MM.1S (cell line): ENCODE results near the gene XRCC5.

Source experiments
- DNase-seq: peaks from one replicate; pipeline ENCODE4 v3.0.0-alpha.2; 2015
- H2AFZ ChIP-seq: fragments of 300-600 bp; sonication (generic); 2 replicates; pipeline ENCODE4 v1.6.0; 2016; ENCODE audit warnings: antibody characterized with exemption, low read length
- H3F3A ChIP-seq: fragments of 300-600 bp; sonication (generic); 2 replicates; pipeline ENCODE4 v1.6.1; 2016; ENCODE audit warnings: mild to moderate bottlenecking, antibody characterized with exemption, low read length, moderate library complexity, mixed read lengths; ENCODE audit not compliant: insufficient read depth
- H3K27ac ChIP-seq: fragments of 300-600 bp; sonication (generic); 2 replicates; pipeline ENCODE4 v1.5.1; 2016; ENCODE audit warnings: mild to moderate bottlenecking, low read length
- H3K27me3 ChIP-seq: fragments of 300-600 bp; sonication (generic); replicated peaks from 2 replicates; pipeline ENCODE4 v1.6.0; 2016; ENCODE audit warnings: low read length; ENCODE audit not compliant: insufficient read depth
- H3K36me3 ChIP-seq: fragments of 300-600 bp; sonication (generic); replicated peaks from 2 replicates; pipeline ENCODE4 v1.6.1; 2016; ENCODE audit warnings: mild to moderate bottlenecking, low read length, mixed read lengths; ENCODE audit not compliant: insufficient read depth
- H3K4me1 ChIP-seq: fragments of 300-600 bp; sonication (generic); 2 replicates; pipeline ENCODE4 v1.6.1; 2016; ENCODE audit warnings: low read length, mixed read lengths
- H3K4me2 ChIP-seq: fragments of 300-600 bp; sonication (generic); 2 replicates; pipeline ENCODE4 v1.6.0; 2016; ENCODE audit warnings: low read depth, low read length
- H3K4me3 ChIP-seq: fragments of 300-600 bp; sonication (generic); 2 replicates; pipeline ENCODE4 v1.5.1; 2016; ENCODE audit warnings: low read length, mixed read lengths
- H3K79me2 ChIP-seq: fragments of 300-600 bp; sonication (generic); 2 replicates; pipeline ENCODE4 v1.6.1; 2016; ENCODE audit warnings: mixed run types, low read length, mixed read lengths
- H3K9ac ChIP-seq: fragments of 300-600 bp; sonication (generic); 2 replicates; pipeline ENCODE4 v1.6.1; 2016; ENCODE audit warnings: low read length, mixed read lengths
- H3K9me2 ChIP-seq: fragments of 300-600 bp; sonication (generic); replicated peaks from 2 replicates; pipeline ENCODE4 v1.6.1; 2016; ENCODE audit warnings: mild to moderate bottlenecking, low read length, mixed read lengths; ENCODE audit not compliant: insufficient read depth
- H3K9me3 ChIP-seq: fragments of 300-600 bp; sonication (generic); replicated peaks from 2 replicates; pipeline ENCODE4 v1.6.1; 2016; ENCODE audit warnings: mild to moderate bottlenecking, low read length, mixed read lengths; ENCODE audit not compliant: insufficient read depth
- H4K20me1 ChIP-seq: fragments of 300-600 bp; sonication (generic); 2 replicates; pipeline ENCODE4 v1.6.1; 2016; ENCODE audit warnings: mild to moderate bottlenecking, low read length, moderate library complexity, mixed read lengths; ENCODE audit not compliant: insufficient read depth
- EZH2 ChIP-seq: fragments of 300-600 bp; sonication (generic); optimal IDR thresholded peaks from 2 replicates; pipeline ENCODE3; 2017; ENCODE audit warnings: low read depth, mild to moderate bottlenecking, antibody characterized with exemption, low read length, mixed read lengths
- EZH2phosphoT487 ChIP-seq: fragments of 300-600 bp; sonication (generic); IDR thresholded peaks from 2 replicates; pipeline ENCODE4 v1.6.1; 2018; ENCODE audit warnings: antibody characterized with exemption, low read length
- TF ChIP-seq, protein P1 (sequence below): fragments of 300-600 bp; sonication (generic); IDR thresholded peaks from 2 replicates; pipeline ENCODE4 v1.5.1; 2016; ENCODE audit warnings: antibody characterized with exemption, low read length, mixed read lengths

The XRCC5 gene

DNA sequence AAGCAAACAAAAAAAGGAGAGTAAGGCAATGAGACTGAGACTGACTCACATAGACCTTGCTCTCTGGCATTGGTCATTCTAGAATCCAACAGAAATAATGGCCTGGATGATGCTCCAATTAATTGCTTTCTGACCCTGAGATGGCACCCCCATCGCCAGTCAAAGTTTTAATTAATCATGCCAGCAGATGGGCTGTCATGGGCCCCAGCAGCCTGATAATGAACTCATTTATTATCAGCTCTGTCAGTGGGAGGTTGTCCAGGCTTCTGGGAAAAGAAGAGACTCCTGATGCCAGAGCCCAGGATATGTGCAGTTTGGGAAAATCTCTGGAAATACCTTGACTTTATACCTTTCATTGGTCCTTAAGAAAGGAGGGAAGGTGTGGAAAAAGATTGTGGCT is 115.2 kb downstream of the XRCC5 start:
- TF ChIP-seq, protein P1, sequence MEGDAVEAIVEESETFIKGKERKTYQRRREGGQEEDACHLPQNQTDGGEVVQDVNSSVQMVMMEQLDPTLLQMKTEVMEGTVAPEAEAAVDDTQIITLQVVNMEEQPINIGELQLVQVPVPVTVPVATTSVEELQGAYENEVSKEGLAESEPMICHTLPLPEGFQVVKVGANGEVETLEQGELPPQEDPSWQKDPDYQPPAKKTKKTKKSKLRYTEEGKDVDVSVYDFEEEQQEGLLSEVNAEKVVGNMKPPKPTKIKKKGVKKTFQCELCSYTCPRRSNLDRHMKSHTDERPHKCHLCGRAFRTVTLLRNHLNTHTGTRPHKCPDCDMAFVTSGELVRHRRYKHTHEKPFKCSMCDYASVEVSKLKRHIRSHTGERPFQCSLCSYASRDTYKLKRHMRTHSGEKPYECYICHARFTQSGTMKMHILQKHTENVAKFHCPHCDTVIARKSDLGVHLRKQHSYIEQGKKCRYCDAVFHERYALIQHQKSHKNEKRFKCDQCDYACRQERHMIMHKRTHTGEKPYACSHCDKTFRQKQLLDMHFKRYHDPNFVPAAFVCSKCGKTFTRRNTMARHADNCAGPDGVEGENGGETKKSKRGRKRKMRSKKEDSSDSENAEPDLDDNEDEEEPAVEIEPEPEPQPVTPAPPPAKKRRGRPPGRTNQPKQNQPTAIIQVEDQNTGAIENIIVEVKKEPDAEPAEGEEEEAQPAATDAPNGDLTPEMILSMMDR: no peak
- TF ChIP-seq EZH2phosphoT487 (no peak), EZH2 (no peak)
- Histone ChIP-seq H3K4me3 (no peak overlapping the region), H3K27me3 (no peaks in the 10 kb centered on the region), H3K4me2 (no peak overlapping the region), H4K20me1 (no peaks in the 10 kb centered on the region), H3K4me1 (peaks cover 48% of the 10 kb centered on the region), H3K27ac (no peak overlapping the region), H3K9me2 (no peaks in the 10 kb centered on the region), H3K9me3 (no peaks in the 10 kb centered on the region), H3K36me3 (no peaks in the 10 kb centered on the region), H2AFZ (no peak overlapping the region), H3F3A (peaks cover 39% of the 10 kb centered on the region), H3K9ac (no peak overlapping the region), H3K79me2 (peaks cover 8% of the 10 kb centered on the region)
- DNase-seq: no peak

- Histone ChIP-seq H3K27me3 (no peaks in the 10 kb centered on the region), H2AFZ (no peak overlapping the region), H3K4me3 (no peak overlapping the region), H3K36me3 (no peaks in the 10 kb centered on the region), H3K4me2 (no peak overlapping the region), H3K4me1 (no peaks in the 10 kb centered on the region), H3K9me2 (no peaks in the 10 kb centered on the region), H3K9ac (no peak overlapping the region), H4K20me1 (no peaks in the 10 kb centered on the region), H3K9me3 (no peaks in the 10 kb centered on the region), H3F3A (no peaks in the 10 kb centered on the region), H3K79me2 (no peaks in the 10 kb centered on the region), H3K27ac (no peak overlapping the region)
- TF ChIP-seq EZH2 (no peak), EZH2phosphoT487 (no peak)
- TF ChIP-seq, protein P1: no peak
- no peak for DNase-seq
Observed at GRCh38 chr2:216229277-216229914, 120.2 kb downstream of the XRCC5 start.

DNA sequence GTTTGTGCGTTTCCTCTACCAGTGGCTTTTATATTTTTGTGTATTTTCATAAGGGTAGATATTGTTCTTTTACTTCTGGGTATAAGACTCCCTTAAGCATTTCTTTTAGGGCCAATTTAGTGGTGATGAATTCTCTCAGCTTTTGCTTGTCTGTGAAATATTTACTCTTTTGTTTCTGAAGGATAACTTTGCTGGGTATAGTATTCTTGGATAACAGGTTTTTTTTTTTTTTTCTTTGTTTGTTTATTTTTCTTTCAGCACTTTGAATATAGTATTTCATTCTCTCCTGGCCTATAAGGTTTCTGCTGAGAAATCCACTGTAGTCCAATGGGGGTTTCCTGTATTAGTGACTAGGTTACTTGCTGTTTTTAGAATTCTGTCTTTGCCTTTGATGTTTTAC is 122.7 kb downstream of the XRCC5 start:
- Histone ChIP-seq H3K4me3 (no peak overlapping the region), H3K9me2 (no peaks in the 10 kb centered on the region), H3F3A (no peaks in the 10 kb centered on the region), H3K4me1 (no peaks in the 10 kb centered on the region), H2AFZ (no peak overlapping the region), H3K4me2 (no peak overlapping the region), H3K79me2 (no peaks in the 10 kb centered on the region), H3K27me3 (no peaks in the 10 kb centered on the region), H3K9ac (no peak overlapping the region), H3K27ac (no peak overlapping the region), H3K36me3 (0 out of 2 replicates have a peak, but pooled peaks cover 2% of the 10 kb centered on the region), H4K20me1 (no peaks in the 10 kb centered on the region), H3K9me3 (no peaks in the 10 kb centered on the region)
- no peak for DNase-seq
- TF ChIP-seq, protein P1: no peak
- TF ChIP-seq EZH2phosphoT487 (no peak), EZH2 (no peak)
